ENCODE results near the gene REEP3. TPM values are rescaled to one million over a fixed set of nuclear protein-coding genes. Genes with fewer than 3 reads are reported as not detected.

The REEP3 gene
- total RNA-seq, 4 donors from 2014 or later = 11.6 to 67.1 (median 44.0) TPM

GRCh38 chr10:63582690-63583089 is 61.5 kb downstream of the REEP3 start:
- no peak for DNase-seq
- Histone ChIP-seq H3K9me3 (no peaks in the 10 kb centered on the region), H3K4me3 (no peak overlapping the region), H3K4me1 (no peaks in the 10 kb centered on the region), H3K27ac (no peak overlapping the region), H3K36me3 (no peaks in the 10 kb centered on the region), H3K27me3 (no peaks in the 10 kb centered on the region)
- TF ChIP-seq, protein P1, sequence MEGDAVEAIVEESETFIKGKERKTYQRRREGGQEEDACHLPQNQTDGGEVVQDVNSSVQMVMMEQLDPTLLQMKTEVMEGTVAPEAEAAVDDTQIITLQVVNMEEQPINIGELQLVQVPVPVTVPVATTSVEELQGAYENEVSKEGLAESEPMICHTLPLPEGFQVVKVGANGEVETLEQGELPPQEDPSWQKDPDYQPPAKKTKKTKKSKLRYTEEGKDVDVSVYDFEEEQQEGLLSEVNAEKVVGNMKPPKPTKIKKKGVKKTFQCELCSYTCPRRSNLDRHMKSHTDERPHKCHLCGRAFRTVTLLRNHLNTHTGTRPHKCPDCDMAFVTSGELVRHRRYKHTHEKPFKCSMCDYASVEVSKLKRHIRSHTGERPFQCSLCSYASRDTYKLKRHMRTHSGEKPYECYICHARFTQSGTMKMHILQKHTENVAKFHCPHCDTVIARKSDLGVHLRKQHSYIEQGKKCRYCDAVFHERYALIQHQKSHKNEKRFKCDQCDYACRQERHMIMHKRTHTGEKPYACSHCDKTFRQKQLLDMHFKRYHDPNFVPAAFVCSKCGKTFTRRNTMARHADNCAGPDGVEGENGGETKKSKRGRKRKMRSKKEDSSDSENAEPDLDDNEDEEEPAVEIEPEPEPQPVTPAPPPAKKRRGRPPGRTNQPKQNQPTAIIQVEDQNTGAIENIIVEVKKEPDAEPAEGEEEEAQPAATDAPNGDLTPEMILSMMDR (IDR thresholded peaks at IDR 0.05) = no peak
- TF ChIP-seq POLR2A (IDR thresholded peaks at IDR 0.05) = no peak

DNA sequence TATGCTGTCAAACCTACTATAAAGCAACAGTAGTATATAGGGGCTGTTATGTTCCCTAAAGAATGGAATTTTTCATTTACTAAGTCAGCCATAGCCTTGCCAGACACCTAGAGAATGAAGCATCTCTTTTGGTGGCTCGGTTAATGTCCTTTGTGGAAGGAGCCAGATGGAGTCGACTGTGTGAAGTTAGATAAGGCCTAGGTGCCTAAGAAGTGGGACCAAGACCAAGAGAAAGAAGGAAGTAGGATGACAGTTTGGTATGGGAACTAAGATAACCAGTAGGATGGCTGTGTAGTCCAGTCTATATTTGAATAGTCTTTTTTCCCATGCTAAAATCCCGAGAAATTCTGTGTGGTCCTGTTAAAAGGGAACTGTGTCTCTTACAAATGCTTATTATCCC is 62.2 kb downstream of the REEP3 start:
- no peaks in the 10 kb centered on the region for H3K4me1 ChIP-seq
- TF ChIP-seq, protein P1 (IDR thresholded peaks at IDR 0.05) = no peak
- TF ChIP-seq POLR2A (IDR thresholded peaks at IDR 0.05) = no peak
- H3K27ac ChIP-seq = no peak overlapping the region
- no peaks in the 10 kb centered on the region for H3K9me3 ChIP-seq
- no peak overlapping the region for H3K4me3 ChIP-seq
- no peaks in the 10 kb centered on the region for H3K27me3 ChIP-seq
- no peak for DNase-seq
- H3K36me3 ChIP-seq = no peaks in the 10 kb centered on the region

DNA sequence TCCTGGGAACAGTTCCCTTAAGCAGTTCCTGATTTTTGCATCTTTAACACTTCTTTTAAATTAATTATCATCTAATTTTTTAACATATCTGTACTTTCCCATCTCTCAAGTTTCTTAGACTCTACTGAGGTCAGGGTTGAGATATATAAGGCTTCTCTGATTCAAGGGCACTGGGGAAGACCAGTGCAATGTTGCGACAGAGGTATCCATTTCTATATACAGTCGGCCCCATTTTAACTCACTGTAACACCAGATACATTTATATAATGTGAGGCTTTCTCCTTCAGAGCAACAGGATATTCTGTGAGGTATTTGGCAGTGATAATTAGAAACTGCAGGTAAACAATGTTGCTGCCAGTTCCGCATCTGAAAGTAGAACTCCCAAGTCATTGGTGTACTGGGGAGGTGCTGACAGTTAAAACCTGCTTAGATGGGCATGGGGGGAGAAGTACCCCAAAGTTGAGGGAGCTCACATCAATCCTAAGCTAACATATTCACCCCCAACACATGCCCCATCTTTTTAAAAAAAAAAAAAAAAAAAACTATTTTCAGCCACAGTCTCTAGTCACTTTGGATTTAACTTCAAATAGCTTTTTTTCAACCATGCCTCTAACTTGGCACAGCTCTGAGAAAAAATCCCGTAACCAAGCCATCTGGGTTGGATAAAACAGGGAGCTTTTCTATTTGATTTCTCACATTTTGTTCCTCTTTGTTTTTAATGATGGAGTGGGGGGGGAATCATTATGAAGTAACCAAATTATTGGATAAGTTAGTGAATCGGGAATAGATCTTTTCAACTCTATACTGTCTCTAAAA is 62.9 kb downstream of the REEP3 start:
- Histone ChIP-seq H3K27ac (no peak overlapping the region), H3K36me3 (no peaks in the 10 kb centered on the region), H3K9me3 (no peaks in the 10 kb centered on the region), H3K27me3 (no peaks in the 10 kb centered on the region), H3K4me1 (no peaks in the 10 kb centered on the region), H3K4me3 (no peak overlapping the region)
- TF ChIP-seq, protein P1 (IDR thresholded peaks at IDR 0.05) = no peak
- no peak for TF ChIP-seq POLR2A (IDR thresholded peaks at IDR 0.05)
- DNase-seq = no peak

- TF ChIP-seq, protein P1 (IDR thresholded peaks at IDR 0.05) = no peak
- no peak for TF ChIP-seq POLR2A (IDR thresholded peaks at IDR 0.05)
- Histone ChIP-seq H3K27ac (no peak overlapping the region), H3K36me3 (no peaks in the 10 kb centered on the region), H3K27me3 (no peaks in the 10 kb centered on the region), H3K4me3 (no peak overlapping the region), H3K9me3 (no peaks in the 10 kb centered on the region), H3K4me1 (no peaks in the 10 kb centered on the region)
- DNase-seq = no peak
Observed at GRCh38 chr10:63584725-63585035, 63.5 kb downstream of the REEP3 start.

GRCh38 chr10:63585041-63585440 is 63.8 kb downstream of the REEP3 start:
- no peaks in the 10 kb centered on the region for H3K36me3 ChIP-seq
- no peak overlapping the region for H3K4me3 ChIP-seq
- H3K4me1 ChIP-seq = no peaks in the 10 kb centered on the region
- no peak overlapping the region for H3K27ac ChIP-seq
- DNase-seq = no peak
- TF ChIP-seq POLR2A (IDR thresholded peaks at IDR 0.05) = no peak
- TF ChIP-seq, protein P1 (IDR thresholded peaks at IDR 0.05) = no peak
- H3K27me3 ChIP-seq = no peaks in the 10 kb centered on the region
- H3K9me3 ChIP-seq = no peaks in the 10 kb centered on the region

All from Peyer's patch (tissue), 4 donors.